IMR-90 (cell line): Measurements from ENCODE around the gene AHDC1. TPM values are rescaled to one million over a fixed set of nuclear protein-coding genes. Genes with fewer than 3 reads are reported as not detected.
A peak's percentile ranks its signal among the peaks of the same experiment; 100 is the strongest.

ENCODE experiments used
- ATAC-seq: fragments of 200-7000 bp; cut with Tn5 transposase; 2 replicates; pipeline ENCODE4 v1.9.1; 2020; ENCODE audit warnings: low read depth, mild to moderate bottlenecking, moderate library complexity
- BruUV-seq: library from RNA; stranded (reverse); fragments of 400-500 nt; replicated peaks from 2 replicates; lab custom pipeline; 2021; lab: Mats Ljungman, UMichigan
- CTCF ChIA-PET: fragments of 300-600 bp; formaldehyde crosslinking; extraction: SDS; loops from one replicate; lab custom pipeline; 2021; ENCODE audit warnings: antibody characterized with exemption; lab: Yijun Ruan, JAX
- POLR2A ChIA-PET: fragments of 300-600 bp; sonication (Branson Sonifier 250); formaldehyde crosslinking; loops from one replicate; lab custom pipeline; 2022; ENCODE audit warnings: antibody characterized with exemption; ENCODE audit not compliant: unreplicated experiment; lab: Charles Lee
- DNase-seq: peaks from one replicate; pipeline ENCODE4 v3.0.0; 2013
- H2AFZ ChIP-seq: replicated peaks from 2 replicates; pipeline ENCODE3; 2013; ENCODE audit warnings: low read length, mild to moderate bottlenecking; ENCODE audit not compliant: poor library complexity
- H2AK5ac ChIP-seq: 2 replicates; pipeline ENCODE4 v1.6.1; 2013; ENCODE audit warnings: low read depth, low read length, inconsistent platforms
- H2AK9ac ChIP-seq: replicated peaks from 2 replicates; pipeline ENCODE3; 2013; ENCODE audit warnings: mild to moderate bottlenecking, low read depth, low read length, moderate library complexity; ENCODE audit not compliant: poor library complexity
- H2BK120ac ChIP-seq: 2 replicates; pipeline ENCODE4 v1.6.1; 2013; ENCODE audit warnings: low read depth, low read length, inconsistent platforms
- H2BK15ac ChIP-seq: 3 replicates; pipeline ENCODE4 v1.6.1; 2013; ENCODE audit warnings: low read depth, low read length, inconsistent platforms
- H2BK20ac ChIP-seq: 2 replicates; pipeline ENCODE4 v1.6.1; 2013; ENCODE audit warnings: low read depth, mild to moderate bottlenecking, inconsistent platforms, low read length, moderate library complexity
- H2BK5ac ChIP-seq: 2 replicates; pipeline ENCODE4 v1.6.1; 2013; ENCODE audit warnings: mild to moderate bottlenecking, low read depth, low read length, inconsistent platforms; ENCODE audit not compliant: poor library complexity, severe bottlenecking
- H3K14ac ChIP-seq: replicated peaks from 2 replicates; pipeline ENCODE4 v1.6.1; 2013; ENCODE audit warnings: low read depth, low read length, inconsistent platforms
- H3K18ac ChIP-seq: 2 replicates; pipeline ENCODE4 v1.6.1; 2013; ENCODE audit warnings: low read depth, low read length, control low read depth
- H3K23ac ChIP-seq: 2 replicates; pipeline ENCODE4 v1.6.1; 2013; ENCODE audit warnings: low read depth, low read length, inconsistent platforms
- H3K27ac ChIP-seq: 2 replicates; pipeline ENCODE4 v1.5.1; 2013; ENCODE audit warnings: mild to moderate bottlenecking, control low read depth, low read length; ENCODE audit not compliant: insufficient read depth
- H3K27me3 ChIP-seq: 2 replicates; pipeline ENCODE4 v1.6.1; 2013; ENCODE audit warnings: low read length; ENCODE audit not compliant: control insufficient read depth, insufficient read depth
- H3K36me3 ChIP-seq: 2 replicates; pipeline ENCODE4 v1.6.1; 2013; ENCODE audit warnings: low read length, mixed read lengths; ENCODE audit not compliant: control insufficient read depth, insufficient read depth
- H3K4ac ChIP-seq: 2 replicates; pipeline ENCODE4 v1.6.1; 2013; ENCODE audit warnings: low read depth, low read length, inconsistent platforms
- H3K4me1 ChIP-seq: 2 replicates; pipeline ENCODE4 v1.6.1; 2013; ENCODE audit warnings: low read length, mixed read lengths; ENCODE audit not compliant: control insufficient read depth, insufficient read depth
- H3K4me2 ChIP-seq: 2 replicates; pipeline ENCODE4 v1.6.1; 2013; ENCODE audit warnings: low read depth, mild to moderate bottlenecking, control low read depth, low read length, moderate library complexity
- H3K4me3 ChIP-seq: 2 replicates; pipeline ENCODE4 v1.5.1; 2013; ENCODE audit warnings: low read depth, mild to moderate bottlenecking, control low read depth, low read length, moderate library complexity; ENCODE audit not compliant: insufficient read depth
- H3K56ac ChIP-seq: 2 replicates; pipeline ENCODE4 v1.6.1; 2013; ENCODE audit warnings: low read length, inconsistent platforms; ENCODE audit not compliant: insufficient read depth; ENCODE audit errors: extremely low read depth
- H3K79me1 ChIP-seq, 2 experiments: 2 replicates each; pipeline ENCODE4 v1.6.1; 2013; ENCODE audit warnings: low read length in 2 of 2, inconsistent platforms in 1 of 2, low read depth in 1 of 2
- H3K9ac ChIP-seq: 2 replicates; pipeline ENCODE4 v1.6.1; 2013; ENCODE audit warnings: low read depth, low read length, control low read depth
- H3K9me1 ChIP-seq: 2 replicates; pipeline ENCODE4 v1.6.1; 2013; ENCODE audit warnings: low read length, inconsistent platforms; ENCODE audit not compliant: insufficient read depth
- H3K9me3 ChIP-seq: 2 replicates; pipeline ENCODE4 v1.6.1; 2013; ENCODE audit warnings: low read length; ENCODE audit not compliant: control insufficient read depth, insufficient read depth
- H4K20me1 ChIP-seq: 2 replicates; pipeline ENCODE4 v1.6.1; 2013; ENCODE audit warnings: low read length, inconsistent platforms; ENCODE audit not compliant: insufficient read depth
- H4K5ac ChIP-seq: 2 replicates; pipeline ENCODE4 v1.6.1; 2013; ENCODE audit warnings: mild to moderate bottlenecking, low read depth, low read length, control low read depth
- H4K8ac ChIP-seq, 2 experiments: 2 replicates each; pipeline ENCODE4 v1.6.1; 2013; ENCODE audit warnings: low read depth in 2 of 2, low read length in 2 of 2, control low read depth in 1 of 2, inconsistent platforms in 1 of 2
- H4K91ac ChIP-seq: 2 replicates; pipeline ENCODE4 v1.6.1; 2013; ENCODE audit warnings: low read depth, low read length, inconsistent platforms; ENCODE audit not compliant: insufficient read depth
- BHLHE40 ChIP-seq: fragments of 150-350 bp; IDR thresholded peaks from 2 replicates; pipeline ENCODE4 v1.6.1; 2016; ENCODE audit warnings: mild to moderate bottlenecking, low read depth, low read length
- CEBPB ChIP-seq: IDR thresholded peaks from 2 replicates; pipeline ENCODE4 v1.6.1; 2012; ENCODE audit warnings: low read depth, low read length, improper control_type of control experiment
- CTCF ChIP-seq: conservative IDR thresholded peaks from 2 replicates; pipeline ENCODE4 v1.5.1; 2012; ENCODE audit warnings: mild to moderate bottlenecking, low read depth, low read length, improper control_type of control experiment
- ELK1 ChIP-seq: fragments of 150-350 bp; IDR thresholded peaks from 2 replicates; pipeline ENCODE4 v1.6.1; 2016; ENCODE audit warnings: low read depth, mild to moderate bottlenecking, low read length, moderate library complexity, borderline replicate concordance
- FOS ChIP-seq: fragments of 150-350 bp; IDR thresholded peaks from 2 replicates; pipeline ENCODE4 v1.6.1; 2016; ENCODE audit warnings: low read depth, low read length
- MAFK ChIP-seq: IDR thresholded peaks from 2 replicates; pipeline ENCODE4 v1.6.1; 2012; ENCODE audit warnings: low read depth, low read length, improper control_type of control experiment
- MAZ ChIP-seq: IDR thresholded peaks from 2 replicates; pipeline ENCODE4 v1.6.1; 2012; ENCODE audit warnings: low read depth, mild to moderate bottlenecking, low read length, improper control_type of control experiment, moderate library complexity, borderline replicate concordance
- MXI1 ChIP-seq: IDR thresholded peaks from 2 replicates; pipeline ENCODE4 v1.6.1; 2012; ENCODE audit warnings: low read depth, mild to moderate bottlenecking, low read length, moderate library complexity, borderline replicate concordance
- NFE2L2 ChIP-seq: fragments of 150-350 bp; IDR thresholded peaks from 2 replicates; pipeline ENCODE4 v1.6.1; 2016; ENCODE audit warnings: low read depth, mild to moderate bottlenecking, low read length
- POLR2A ChIP-seq: IDR thresholded peaks from 2 replicates; pipeline ENCODE4 v1.6.1; 2012; ENCODE audit warnings: mild to moderate bottlenecking, low read depth, low read length
- RAD21 ChIP-seq: IDR thresholded peaks from 2 replicates; pipeline ENCODE4 v1.6.1; 2012; ENCODE audit warnings: low read length, improper control_type of control experiment
- RCOR1 ChIP-seq: IDR thresholded peaks from 2 replicates; pipeline ENCODE4 v1.6.1; 2012; ENCODE audit warnings: mild to moderate bottlenecking, low read length, improper control_type of control experiment; ENCODE audit not compliant: insufficient replicate concordance
- USF2 ChIP-seq: fragments of 150-350 bp; IDR thresholded peaks from 2 replicates; pipeline ENCODE4 v1.6.1; 2017; ENCODE audit warnings: mild to moderate bottlenecking, antibody characterized with exemption, low read length, low read depth
- WGBS, 2 experiments: methylation state at CpG; one replicate each; pipeline versions ENCODE4 v1.1.5 to v1.1.7; 2013; ENCODE audit warnings: missing lambda C conversion rate in 2 of 2; ENCODE audit not compliant: insufficient read length in 1 of 2; ENCODE audit errors: extremely low coverage in 2 of 2; 5-methylcytosine and 5-hydroxymethylcytosine counted together
- dilution Hi-C: fragments of 300-500 bp; cut with HindIII; formaldehyde crosslinking; loops from one replicate; pipeline ENCODE4 v1.14.3; 2018; ENCODE audit warnings: low sequenced_read_pairs; ENCODE audit not compliant: unreplicated experiment
- in situ Hi-C: fragments of 300-500 bp; cut with MboI; formaldehyde crosslinking; loops from 3 replicates; pipeline ENCODE4 v1.14.3; 2019; ENCODE audit warnings: low sequenced_read_pairs, inconsistent platforms, mixed read lengths
- intact Hi-C: fragments of 100-400 bp; cut with micrococcal nuclease; formaldehyde crosslinking; loops from 2 replicates; pipeline ENCODE4 v1.10.0; 2022
- polyA plus RNA-seq, 3 experiments: library from polyadenylated mRNA; depleted of rRNA; stranded (reverse); fragments of >200 nt; gene quantifications; 2 replicates each; pipeline ENCODE4 v1.2.3, GENCODE V29; 2012; ENCODE audit warnings: low replicate concordance in 1 of 3
- total RNA-seq: library from RNA; depleted of rRNA; stranded (reverse); fragments of >200 nt; gene quantifications from 2 replicates; pipeline ENCODE4 v1.2.3, GENCODE V29; 2012

AHDC1 gene
- total and polyA plus RNA-seq, 2 of the 4 experiments (the other 2 are of a cell fraction), result 2.0 to 11.6 TPM

GRCh38 chr1:27556781-27557595, 47.0 kb downstream of the AHDC1 start:
- no peak overlapping the region for H3K9ac ChIP-seq
- no peak overlapping the region for H3K56ac ChIP-seq
- H3K9me1 ChIP-seq, result peaks cover 10% of the 10 kb centered on the region
- intact Hi-C loops, result loop anchor here (1.0 to 5.0 kb wide), 4 partner anchors 46 to 260 kb away; no protein-coding TSS in a partner anchor
- H2AFZ ChIP-seq, result peak overlapping the region; percentile 58
- 12% methylated on average over 11 of the region's 19 CpGs; no CpG with 5 or more reads in 1 of the 2 experiments for WGBS, 2 experiments
- dilution Hi-C loops, result no loop called here
- peak overlapping the region; percentile 30 for H3K27ac ChIP-seq
- peak overlapping the region; percentile 73 for H3K4ac ChIP-seq
- no peak overlapping the region for H4K5ac ChIP-seq
- peaks cover 34% of the 10 kb centered on the region for H3K4me1 ChIP-seq
- peak overlapping the region; percentile 91 for H2AK5ac ChIP-seq
- H3K4me2 ChIP-seq, result no peak overlapping the region; the same call in 1 of the 2 replicates
- CTCF ChIA-PET, result interaction anchor here (0.5 to 2.2 kb wide), 24 partner anchors 8 to 259 kb away, joined by 3 to 13 read pairs (median 4); partner anchors contain the start of gene AHDC1
- H3K18ac ChIP-seq, result no peak overlapping the region
- H2BK20ac ChIP-seq, result peak overlapping the region; percentile 5; the same call in 1 of the 2 replicates
- peaks cover 15% of the 10 kb centered on the region for H4K20me1 ChIP-seq
- H3K79me1 ChIP-seq, result peaks cover 8 to 71% of the 10 kb centered on the region in 2 experiments
- H3K27me3 ChIP-seq, result no peaks in the 10 kb centered on the region
- H2BK15ac ChIP-seq, result peak overlapping the region; percentile 7; the same call in 1 of the 3 replicates
- peak; percentile 92 for DNase-seq
- H3K4me3 ChIP-seq, result no peak overlapping the region
- no TSS peak for BruUV-seq
- in situ Hi-C loops, result no loop called here
- peak; percentile 89 for ATAC-seq
- peak overlapping the region; percentile 18 to 70; a peak in 1 of 4 replicates for H4K8ac ChIP-seq
- peak overlapping the region; percentile 96 for H2AK9ac ChIP-seq
- peak overlapping the region; percentile 42 for H4K91ac ChIP-seq
- peak overlapping the region; percentile 13 for H3K14ac ChIP-seq
- peak overlapping the region; percentile 32 for H2BK120ac ChIP-seq
- peak overlapping the region; percentile 57 for H2BK5ac ChIP-seq
- H3K36me3 ChIP-seq, result peaks cover 14% of the 10 kb centered on the region
- POLR2A ChIA-PET, result interaction anchor here (0.6 to 0.9 kb wide), 2 partner anchors 45 to 256 kb away, joined by 5 to 6 read pairs; no protein-coding TSS in a partner anchor
- no peaks in the 10 kb centered on the region for H3K9me3 ChIP-seq
- peak overlapping the region; percentile 3; the same call in 1 of the 2 replicates for H3K23ac ChIP-seq
- peak; percentile 27; the same call in 1 of the 2 replicates for TF ChIP-seq USF2
- TF ChIP-seq RCOR1, result no peak
- TF ChIP-seq BHLHE40, result no peak
- peak; percentile 90 for TF ChIP-seq MAZ
- TF ChIP-seq CTCF, result peak; percentile 88
- peak; percentile 83 for TF ChIP-seq CEBPB
- no peak for TF ChIP-seq NFE2L2
- no peak for TF ChIP-seq ELK1
- TF ChIP-seq MXI1, result peak; percentile 93
- TF ChIP-seq FOS, result no peak
- TF ChIP-seq POLR2A, result no peak
- peak; percentile 23; the same call in 1 of the 2 replicates for TF ChIP-seq MAFK
- TF ChIP-seq RAD21, result peak; percentile 88
